Adrenal gland (tissue), 5 donors: ENCODE results near the gene SPP1.

ENCODE experiments used
- POLR2A ChIP-seq, 2 donors: fragments of 450-650 bp; IDR thresholded peaks; one replicate each; pipeline ENCODE4 v1.6.1; 2017; ENCODE audit warnings: antibody characterized with exemption in 2 of 2, mild to moderate bottlenecking in 2 of 2, moderate library complexity in 1 of 2
- TF ChIP-seq, protein P1 (sequence below), 6 experiments: fragments of 450-650 bp in 4 of 6; fragments of 200-600 bp in 2 of 6; sonication (generic) in 1 of 6; IDR thresholded peaks; 1 replicate in 5 of 6; 2 replicates in 1 of 6; pipeline versions ENCODE4 v1.5.1 to v1.8.0; 2016 to 2021; ENCODE audit warnings: antibody characterized with exemption in 6 of 6, mild to moderate bottlenecking in 2 of 6, moderate library complexity in 1 of 6
- donor health status: DM: no; HTN: no; CAD: no.

DNA sequence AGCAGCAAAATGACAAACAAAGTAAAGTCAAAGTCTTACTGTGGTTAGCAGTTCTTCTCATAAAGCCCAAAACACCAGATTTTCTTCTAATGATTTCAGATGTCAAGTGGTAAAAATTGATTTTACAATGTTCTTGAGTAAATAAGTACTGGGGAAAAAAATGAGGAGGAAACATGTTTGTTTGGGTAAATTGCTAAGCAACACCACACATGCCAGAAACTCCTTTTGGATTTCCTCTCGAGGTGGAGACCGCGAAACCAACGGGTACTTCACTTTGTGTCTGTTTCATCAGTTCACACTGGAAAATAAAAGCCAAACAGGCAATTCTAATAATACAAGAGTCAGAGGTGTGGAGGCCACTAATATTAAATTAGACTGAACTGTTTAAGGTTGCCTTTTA is 27.3 kb downstream of the SPP1 start:
- TF ChIP-seq, protein P1, sequence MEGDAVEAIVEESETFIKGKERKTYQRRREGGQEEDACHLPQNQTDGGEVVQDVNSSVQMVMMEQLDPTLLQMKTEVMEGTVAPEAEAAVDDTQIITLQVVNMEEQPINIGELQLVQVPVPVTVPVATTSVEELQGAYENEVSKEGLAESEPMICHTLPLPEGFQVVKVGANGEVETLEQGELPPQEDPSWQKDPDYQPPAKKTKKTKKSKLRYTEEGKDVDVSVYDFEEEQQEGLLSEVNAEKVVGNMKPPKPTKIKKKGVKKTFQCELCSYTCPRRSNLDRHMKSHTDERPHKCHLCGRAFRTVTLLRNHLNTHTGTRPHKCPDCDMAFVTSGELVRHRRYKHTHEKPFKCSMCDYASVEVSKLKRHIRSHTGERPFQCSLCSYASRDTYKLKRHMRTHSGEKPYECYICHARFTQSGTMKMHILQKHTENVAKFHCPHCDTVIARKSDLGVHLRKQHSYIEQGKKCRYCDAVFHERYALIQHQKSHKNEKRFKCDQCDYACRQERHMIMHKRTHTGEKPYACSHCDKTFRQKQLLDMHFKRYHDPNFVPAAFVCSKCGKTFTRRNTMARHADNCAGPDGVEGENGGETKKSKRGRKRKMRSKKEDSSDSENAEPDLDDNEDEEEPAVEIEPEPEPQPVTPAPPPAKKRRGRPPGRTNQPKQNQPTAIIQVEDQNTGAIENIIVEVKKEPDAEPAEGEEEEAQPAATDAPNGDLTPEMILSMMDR (IDR thresholded peaks at IDR 0.05), result no peak
- no peak for TF ChIP-seq POLR2A (IDR thresholded peaks at IDR 0.05)
